Neural crest cell (in vitro differentiated cells): ENCODE data around the gene RASAL3. TPM values are rescaled to one million over a fixed set of nuclear protein-coding genes. Genes with fewer than 3 reads are reported as not detected.

ENCODE experiments used
- DNase-seq: peaks from one replicate; pipeline ENCODE4 v3.0.0; 2021; ENCODE audit warnings: low read depth, mixed read lengths, low spot score
- H3K27ac Mint-ChIP-seq: one replicate; pipeline ENCODE4 v1.8.0; 2021; ENCODE audit warnings: mild to moderate bottlenecking, mixed read lengths; ENCODE audit not compliant: unreplicated experiment
- H3K27me3 Mint-ChIP-seq: 2 replicates; pipeline ENCODE4 v1.8.0; 2021; ENCODE audit warnings: low read depth, mild to moderate bottlenecking, mixed read lengths
- H3K36me3 Mint-ChIP-seq: 2 replicates; pipeline ENCODE4 v1.8.0; 2021; ENCODE audit warnings: low read depth, mild to moderate bottlenecking, mixed read lengths
- H3K4me1 Mint-ChIP-seq: 2 replicates; pipeline ENCODE4 v1.8.0; 2021; ENCODE audit warnings: mixed read lengths
- H3K4me3 Mint-ChIP-seq: one replicate; pipeline ENCODE4 v1.8.0; 2021; ENCODE audit warnings: mild to moderate bottlenecking, mixed read lengths
- H3K9me3 Mint-ChIP-seq: 2 replicates; pipeline ENCODE4 v1.8.0; 2021; ENCODE audit warnings: mixed read lengths
- CTCF ChIP-seq: fragments of 200-600 bp; sonication (generic); conservative IDR thresholded peaks from 2 replicates; pipeline ENCODE4 v1.5.0; 2021; ENCODE audit warnings: antibody characterized with exemption, mild to moderate bottlenecking
- total RNA-seq: library from RNA; stranded (reverse); gene quantifications from 2 replicates; pipeline ENCODE4 v1.2.1, GENCODE V29; 2021

Gene RASAL3
- total RNA-seq, 1 donor from 2014 or later, result not detected

- no peak for DNase-seq
These were observed 37.0 kb downstream of the RASAL3 start for GRCh38 chr19:15427350-15427700.

GRCh38 chr19:15426485-15427349 lies 37.6 kb downstream of the RASAL3 start:
- Mint-ChIP-seq H3K4me3 (peak overlapping the region; percentile 50), H3K4me1 (peaks cover 13% of the 10 kb centered on the region), H3K9me3 (no peaks in the 10 kb centered on the region), H3K36me3 (peaks cover 21% of the 10 kb centered on the region), H3K27me3 (no peaks in the 10 kb centered on the region), H3K27ac (no peak overlapping the region)
- no peak for TF ChIP-seq CTCF
- no peak for DNase-seq

More at GRCh38 chr19:15427350-15427700, 37.0 kb downstream of the RASAL3 start:
- peak overlapping the region; percentile 49 for H3K4me3 Mint-ChIP-seq
- peaks cover 16% of the 10 kb centered on the region for H3K4me1 Mint-ChIP-seq
- H3K27me3 Mint-ChIP-seq, result no peaks in the 10 kb centered on the region
- H3K36me3 Mint-ChIP-seq, result peaks cover 21% of the 10 kb centered on the region
- TF ChIP-seq CTCF, result no peak
- H3K9me3 Mint-ChIP-seq, result no peaks in the 10 kb centered on the region
- H3K27ac Mint-ChIP-seq, result no peak overlapping the region

- H3K27me3 Mint-ChIP-seq, result no peaks in the 10 kb centered on the region
- DNase-seq, result no peak
- peaks cover 21% of the 10 kb centered on the region for H3K36me3 Mint-ChIP-seq
- no peak overlapping the region for H3K27ac Mint-ChIP-seq
- TF ChIP-seq CTCF, result no peak
- no peaks in the 10 kb centered on the region for H3K9me3 Mint-ChIP-seq
- H3K4me1 Mint-ChIP-seq, result peaks cover 2% of the 10 kb centered on the region
- no peak overlapping the region for H3K4me3 Mint-ChIP-seq
These were observed 38.9 kb downstream of the RASAL3 start for GRCh38 chr19:15425321-15425950.

- H3K4me1 Mint-ChIP-seq, result no peaks in the 10 kb centered on the region
- H3K9me3 Mint-ChIP-seq, result no peaks in the 10 kb centered on the region
- TF ChIP-seq CTCF, result no peak
- peaks cover 21% of the 10 kb centered on the region for H3K36me3 Mint-ChIP-seq
- no peaks in the 10 kb centered on the region for H3K27me3 Mint-ChIP-seq
- no peak for DNase-seq
- no peak overlapping the region for H3K4me3 Mint-ChIP-seq
- no peak overlapping the region for H3K27ac Mint-ChIP-seq
These were observed 39.6 kb downstream of the RASAL3 start for GRCh38 chr19:15424692-15425272.

GRCh38 chr19:15424121-15424520 lies 40.2 kb downstream of the RASAL3 start:
- Mint-ChIP-seq H3K36me3 (peaks cover 21% of the 10 kb centered on the region), H3K4me1 (peaks cover 2% of the 10 kb centered on the region), H3K27me3 (no peaks in the 10 kb centered on the region), H3K27ac (no peak overlapping the region), H3K4me3 (no peak overlapping the region), H3K9me3 (no peaks in the 10 kb centered on the region)
- DNase-seq, result no peak
- TF ChIP-seq CTCF, result no peak
